Mucosa of stomach (tissue), 1 donor: ENCODE data around the gene ABO.
"Not testable (repeated sequence)": the region's sequence is repeated elsewhere in the genome, so short reads cannot be mapped to it uniquely, and the experiment has no call there.

Experiments used
- H3K27me3 ChIP-seq: one replicate; pipeline ENCODE4 v1.7.0; 2013; ENCODE audit warnings: mild to moderate bottlenecking, low read length; ENCODE audit not compliant: control insufficient read depth, insufficient read depth
- H3K36me3 ChIP-seq: one replicate; pipeline ENCODE4 v1.7.0; 2013; ENCODE audit warnings: low read length; ENCODE audit not compliant: control insufficient read depth, insufficient read depth
- H3K4me1 ChIP-seq: one replicate; pipeline ENCODE4 v1.7.0; 2013; ENCODE audit warnings: mild to moderate bottlenecking, low read length; ENCODE audit not compliant: control insufficient read depth, insufficient read depth
- H3K4me3 ChIP-seq: one replicate; pipeline ENCODE4 v1.7.0; 2013; ENCODE audit warnings: low read length
- H3K9ac ChIP-seq: one replicate; pipeline ENCODE4 v1.7.0; 2013; ENCODE audit warnings: mild to moderate bottlenecking, low read length, moderate library complexity
- H3K9me3 ChIP-seq: one replicate; pipeline ENCODE4 v1.7.0; 2013; ENCODE audit warnings: mild to moderate bottlenecking, low read length, moderate library complexity; ENCODE audit not compliant: control insufficient read depth
- donor health status: Pancreatic carcinoma.

Gene ABO

DNA sequence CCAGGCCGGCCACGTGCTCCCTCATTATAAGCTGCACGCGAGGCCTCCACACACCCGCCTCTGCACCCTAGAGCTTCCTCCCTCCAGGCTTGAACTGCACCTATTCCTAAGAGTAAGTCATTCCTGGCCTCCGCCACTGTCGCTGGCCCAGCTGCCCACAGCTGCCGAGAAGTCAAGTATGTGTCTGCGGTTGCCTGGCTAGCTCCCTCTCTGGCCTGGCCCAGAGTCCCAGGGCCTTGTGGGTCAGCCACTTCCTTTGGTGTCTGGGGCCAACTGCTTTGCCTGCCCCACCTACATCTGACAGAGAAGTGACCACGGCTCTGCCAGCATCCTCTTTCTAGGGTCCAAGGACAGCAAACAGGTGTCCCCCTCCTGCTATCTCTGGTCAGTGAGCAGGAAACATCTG, 18.3 kb downstream of the ABO start:
- Histone ChIP-seq H3K27me3 (no peaks in the 10 kb centered on the region), H3K9me3 (no peaks in the 10 kb centered on the region), H3K36me3 (no peaks in the 10 kb centered on the region), H3K4me3 (no peak overlapping the region), H3K9ac (no peak overlapping the region), H3K4me1 (peaks cover 27% of the 10 kb centered on the region)

DNA sequence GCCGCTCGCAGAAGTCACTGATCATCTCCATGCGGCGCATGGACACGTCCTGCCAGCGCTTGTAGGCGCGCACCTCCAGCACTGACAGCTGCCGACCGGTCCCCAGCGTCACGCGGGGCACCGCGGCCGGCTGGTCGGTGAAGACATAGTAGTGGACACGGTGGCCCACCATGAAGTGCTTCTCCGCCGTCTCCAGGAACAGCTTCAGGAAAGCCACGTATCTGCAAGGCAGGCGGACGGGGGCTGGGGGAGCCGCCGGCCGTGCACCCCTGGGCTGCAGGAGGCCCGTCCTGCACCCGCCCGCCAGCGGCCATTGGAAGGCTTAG, 18.9 kb downstream of the ABO start:
- no peaks in the 10 kb centered on the region for H3K9me3 ChIP-seq
- no peaks in the 10 kb centered on the region for H3K36me3 ChIP-seq
- H3K4me3 ChIP-seq = no peak overlapping the region
- no peak overlapping the region for H3K9ac ChIP-seq
- no peaks in the 10 kb centered on the region for H3K27me3 ChIP-seq
- H3K4me1 ChIP-seq = peaks cover 32% of the 10 kb centered on the region

DNA sequence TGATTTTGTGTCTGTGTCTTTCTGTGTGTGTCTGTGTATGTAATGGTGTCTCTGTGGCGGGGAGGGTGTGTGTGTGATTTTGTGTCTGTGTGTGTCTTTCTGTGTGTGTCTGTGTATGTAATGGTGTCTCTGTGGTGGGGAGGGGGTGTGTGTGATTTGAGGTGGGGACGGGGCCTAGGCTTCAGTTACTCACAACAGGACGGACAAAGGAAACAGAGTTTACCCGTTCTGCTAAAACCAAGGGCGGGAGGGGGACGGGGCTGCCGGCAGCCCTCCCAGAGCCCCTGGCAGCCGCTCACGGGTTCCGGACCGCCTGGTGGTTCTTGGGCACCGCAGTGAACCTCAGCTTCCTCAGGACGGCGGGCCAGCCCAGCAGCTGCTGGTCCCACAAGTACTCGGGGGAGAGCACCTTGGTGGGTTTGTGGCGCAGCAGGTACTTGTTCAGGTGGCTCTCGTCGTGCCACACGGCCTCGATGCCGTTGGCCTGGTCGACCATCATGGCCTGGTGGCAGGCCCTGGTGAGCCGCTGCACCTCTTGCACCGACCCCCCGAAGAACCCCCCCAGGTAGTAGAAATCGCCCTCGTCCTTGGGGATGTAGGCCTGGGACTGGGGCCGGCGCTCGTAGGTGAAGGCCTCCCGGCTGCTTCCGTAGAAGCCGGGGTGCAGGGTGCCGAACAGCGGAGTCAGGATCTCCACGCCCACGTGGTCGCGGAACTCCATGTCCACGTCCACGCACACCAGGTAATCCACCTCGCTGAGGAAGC, 19.4 kb downstream of the ABO start:
- Histone ChIP-seq H3K9ac (no peak overlapping the region), H3K4me3 (no peak overlapping the region), H3K36me3 (no peaks in the 10 kb centered on the region), H3K27me3 (no peaks in the 10 kb centered on the region), H3K9me3 (no peaks in the 10 kb centered on the region), H3K4me1 (peaks cover 38% of the 10 kb centered on the region)

DNA sequence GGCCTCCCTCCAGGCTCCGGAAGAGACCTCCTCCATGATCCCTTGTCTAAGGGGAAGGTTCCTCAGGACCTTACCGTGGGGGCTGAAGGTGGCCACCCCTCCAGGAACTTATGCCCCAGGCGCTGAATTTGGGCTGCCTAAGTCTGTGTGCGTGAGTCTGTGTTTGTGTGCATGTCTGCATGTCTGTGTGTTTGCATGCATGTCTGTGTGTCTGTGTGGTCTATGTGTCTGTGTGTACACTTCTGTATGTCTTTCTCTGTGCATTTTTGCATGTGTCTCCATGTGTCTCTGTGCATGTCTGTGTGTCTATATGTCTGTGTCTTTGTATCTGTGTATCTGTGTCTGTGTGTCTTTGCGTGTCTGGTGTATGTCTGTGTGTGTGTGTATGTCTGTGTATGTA, 20.5 kb downstream of the ABO start:
- Histone ChIP-seq H3K4me3 (no peak overlapping the region), H3K9me3 (no peaks in the 10 kb centered on the region), H3K4me1 (peaks cover 48% of the 10 kb centered on the region), H3K36me3 (no peaks in the 10 kb centered on the region), H3K9ac (no peak overlapping the region), H3K27me3 (no peaks in the 10 kb centered on the region)

DNA sequence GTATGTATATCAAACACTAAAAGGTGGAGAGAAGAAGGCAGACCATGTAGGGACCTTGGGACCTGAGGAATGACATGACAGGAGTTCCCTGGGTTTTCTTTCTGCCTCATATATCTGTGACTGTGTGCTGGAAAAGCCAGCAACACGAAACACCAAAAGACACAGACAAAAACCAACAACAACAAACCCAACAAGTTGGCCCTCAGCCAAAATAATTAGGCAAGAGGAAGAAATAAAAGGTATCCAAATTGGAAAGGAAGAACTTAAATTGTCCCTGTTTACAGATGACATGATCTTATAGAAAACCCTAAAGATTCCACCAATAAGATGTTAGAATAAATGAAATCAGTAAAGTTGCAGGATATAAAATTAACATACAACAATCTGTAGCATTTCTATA, 21.7 kb downstream of the ABO start:
- H3K4me1 ChIP-seq = peaks cover 59% of the 10 kb centered on the region
- peak overlapping the region; percentile 31 for H3K4me3 ChIP-seq
- no peaks in the 10 kb centered on the region for H3K9me3 ChIP-seq
- H3K36me3 ChIP-seq = no peaks in the 10 kb centered on the region
- peak overlapping the region; percentile 51 for H3K9ac ChIP-seq
- H3K27me3 ChIP-seq = no peaks in the 10 kb centered on the region

DNA sequence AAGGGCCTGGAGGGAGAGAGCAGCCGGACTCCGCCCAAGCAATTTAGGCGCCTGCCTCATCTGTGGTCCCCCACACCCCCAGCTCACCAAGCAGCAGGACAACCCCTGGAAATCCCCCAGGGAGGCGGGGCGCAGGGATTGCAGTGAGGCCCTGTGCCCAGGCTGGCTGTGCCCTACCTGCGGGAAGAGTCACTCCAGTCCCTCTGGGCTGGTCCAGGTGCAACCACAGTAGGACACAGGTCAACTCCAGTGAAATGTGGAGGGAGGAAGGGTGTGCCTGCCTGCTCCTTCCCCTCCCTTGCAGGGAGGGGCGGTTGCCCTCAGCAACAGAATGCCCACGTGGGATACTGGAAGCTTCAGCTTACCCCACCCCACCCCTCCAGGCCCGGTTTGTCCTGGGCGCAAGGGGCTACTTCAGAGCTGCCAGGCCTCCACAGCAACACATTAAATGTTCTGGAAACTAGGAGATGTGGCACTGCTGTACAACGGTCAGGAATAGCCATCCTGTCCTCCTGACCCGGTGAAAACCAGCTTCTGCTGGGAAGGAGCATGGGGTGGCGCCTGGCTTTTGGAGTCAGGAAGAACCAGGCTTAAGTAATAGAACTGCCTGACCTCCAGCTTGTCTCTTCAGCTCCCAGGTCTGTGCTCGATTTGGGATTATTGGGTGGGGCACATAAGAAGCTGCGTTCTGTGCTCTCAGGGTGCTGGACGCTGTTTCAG, 22.5 kb downstream of the ABO start:
- H3K4me1 ChIP-seq = peaks cover 53% of the 10 kb centered on the region
- no peaks in the 10 kb centered on the region for H3K9me3 ChIP-seq
- H3K36me3 ChIP-seq = no peaks in the 10 kb centered on the region
- peak overlapping the region; percentile 31 for H3K4me3 ChIP-seq
- no peaks in the 10 kb centered on the region for H3K27me3 ChIP-seq
- peak overlapping the region; percentile 51 for H3K9ac ChIP-seq

DNA sequence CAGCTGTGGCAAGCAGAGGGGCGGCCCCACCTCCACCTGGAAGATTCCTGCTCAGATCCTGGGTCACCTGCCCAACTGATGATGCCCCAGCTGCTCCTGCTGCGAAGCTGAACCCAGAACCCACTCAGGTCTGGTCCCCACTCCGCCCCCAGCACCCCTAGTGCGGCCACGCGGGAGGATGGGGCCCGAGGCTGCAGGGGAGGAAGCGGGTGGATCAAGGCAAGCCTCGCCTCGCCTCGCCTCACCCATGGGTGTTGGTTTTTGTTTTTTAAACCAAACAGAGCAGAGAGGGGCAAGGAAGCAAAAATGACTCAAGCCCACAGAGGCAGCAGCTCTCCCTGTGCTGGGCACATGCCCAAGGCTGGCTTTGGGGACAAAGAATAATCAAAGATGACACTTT, 23.2 kb downstream of the ABO start:
- Histone ChIP-seq H3K9me3 (no peaks in the 10 kb centered on the region), H3K36me3 (no peaks in the 10 kb centered on the region), H3K9ac (peak overlapping the region; percentile 51), H3K27me3 (no peaks in the 10 kb centered on the region), H3K4me1 (peaks cover 48% of the 10 kb centered on the region), H3K4me3 (no peak overlapping the region)

DNA sequence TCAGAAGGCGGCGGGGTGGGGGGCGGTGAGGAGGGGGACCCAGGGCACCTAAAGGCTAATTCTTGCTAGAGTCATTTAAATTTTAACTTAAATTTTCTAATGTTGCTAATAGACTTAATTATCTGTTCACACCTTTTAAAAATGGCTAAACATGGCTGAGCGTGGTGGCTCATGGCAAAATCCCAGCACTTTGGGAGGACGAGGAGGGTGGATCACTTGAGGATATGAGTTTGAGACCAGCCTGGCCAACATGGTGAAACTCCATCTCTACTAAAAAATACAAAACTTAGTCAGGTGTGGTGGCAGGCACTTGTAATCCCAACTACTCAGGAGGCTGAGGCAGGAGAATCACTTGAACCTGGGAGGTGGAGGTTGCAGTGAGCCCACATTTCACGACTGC, 23.8 kb downstream of the ABO start:
- H3K36me3 ChIP-seq, H3K27me3 ChIP-seq, H3K4me3 ChIP-seq, H3K9me3 ChIP-seq: not testable (repeated sequence)
- Histone ChIP-seq H3K9ac (peak overlapping the region; percentile 51), H3K4me1 (peaks cover 48% of the 10 kb centered on the region)

DNA sequence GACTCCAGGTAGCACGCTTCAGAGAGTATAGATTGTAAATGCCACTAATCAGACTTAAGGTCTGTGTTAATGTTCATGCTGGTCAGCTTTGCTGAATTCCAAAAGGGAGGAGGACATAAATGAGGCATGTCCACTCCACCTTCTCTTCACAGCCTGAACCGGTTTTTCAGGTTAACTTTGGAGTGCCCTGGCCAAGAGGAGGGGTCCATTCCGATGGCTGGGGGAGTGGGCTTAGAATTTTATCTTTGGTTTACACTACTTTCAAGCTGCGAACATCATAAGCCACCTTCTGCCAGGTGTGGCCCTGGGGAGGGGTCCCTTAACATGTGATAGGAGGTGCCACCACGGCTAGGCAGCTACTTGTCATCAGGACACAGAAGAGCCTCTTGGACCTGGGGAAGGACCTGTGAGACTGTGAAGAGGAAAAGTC, 24.2 kb downstream of the ABO start:
- no peaks in the 10 kb centered on the region for H3K27me3 ChIP-seq
- peaks cover 48% of the 10 kb centered on the region for H3K4me1 ChIP-seq
- no peaks in the 10 kb centered on the region for H3K9me3 ChIP-seq
- no peaks in the 10 kb centered on the region for H3K36me3 ChIP-seq
- H3K9ac ChIP-seq = no peak overlapping the region
- H3K4me3 ChIP-seq = no peak overlapping the region

DNA sequence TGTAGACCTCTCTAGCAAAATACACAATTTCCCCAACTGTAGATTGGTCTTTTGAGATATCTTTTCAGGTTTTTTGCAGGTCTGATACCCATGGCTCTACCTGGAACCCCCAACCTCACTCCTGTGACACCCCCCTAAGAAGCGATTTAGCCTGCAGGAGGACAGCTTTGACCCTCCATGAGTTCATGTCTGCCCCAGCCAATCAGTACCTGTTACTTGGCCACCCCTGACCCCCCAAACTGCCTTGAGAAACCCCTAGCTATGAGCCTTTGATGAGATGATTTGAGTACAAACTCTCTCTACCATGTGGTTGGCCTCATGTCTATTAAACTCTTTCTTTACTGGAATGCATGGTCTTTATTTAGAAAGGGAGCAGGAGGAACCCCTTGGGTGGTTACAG, 25.7 kb downstream of the ABO start:
- no peaks in the 10 kb centered on the region for H3K9me3 ChIP-seq
- peaks cover 48% of the 10 kb centered on the region for H3K4me1 ChIP-seq
- no peaks in the 10 kb centered on the region for H3K27me3 ChIP-seq
- no peak overlapping the region for H3K9ac ChIP-seq
- no peaks in the 10 kb centered on the region for H3K36me3 ChIP-seq
- H3K4me3 ChIP-seq = no peak overlapping the region

DNA sequence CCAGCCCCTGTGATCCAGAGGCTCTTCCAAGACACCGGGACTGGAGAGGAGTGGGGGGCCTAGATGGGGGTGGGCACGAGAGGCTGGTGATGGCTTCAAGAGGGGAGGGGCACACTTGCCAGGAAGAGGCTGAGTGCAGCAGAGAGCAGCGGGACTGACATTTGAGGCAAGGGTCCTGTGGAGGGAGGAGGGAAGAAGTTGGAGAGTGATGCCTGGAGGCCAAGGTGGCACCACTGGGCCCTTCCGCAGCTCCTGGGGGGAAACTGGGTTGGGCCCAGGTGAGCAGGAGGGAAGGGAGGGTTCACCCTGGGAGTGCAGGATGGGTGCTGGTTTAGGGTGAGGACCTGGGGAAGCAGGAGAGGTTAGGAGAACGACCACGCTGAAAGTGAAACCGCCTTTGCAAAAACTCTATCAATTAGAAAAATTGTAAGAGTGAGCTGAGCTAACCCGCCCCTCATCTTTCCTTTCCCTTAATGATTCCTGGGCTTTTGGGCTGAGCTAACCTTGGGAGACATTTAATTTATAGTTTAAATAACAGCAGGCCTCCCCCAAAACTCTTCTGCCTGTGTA, 26.2 kb downstream of the ABO start:
- no peak overlapping the region for H3K4me3 ChIP-seq
- H3K27me3 ChIP-seq = no peaks in the 10 kb centered on the region
- H3K36me3 ChIP-seq = no peaks in the 10 kb centered on the region
- H3K9ac ChIP-seq = no peak overlapping the region
- H3K4me1 ChIP-seq = peaks cover 48% of the 10 kb centered on the region
- H3K9me3 ChIP-seq = no peaks in the 10 kb centered on the region

DNA sequence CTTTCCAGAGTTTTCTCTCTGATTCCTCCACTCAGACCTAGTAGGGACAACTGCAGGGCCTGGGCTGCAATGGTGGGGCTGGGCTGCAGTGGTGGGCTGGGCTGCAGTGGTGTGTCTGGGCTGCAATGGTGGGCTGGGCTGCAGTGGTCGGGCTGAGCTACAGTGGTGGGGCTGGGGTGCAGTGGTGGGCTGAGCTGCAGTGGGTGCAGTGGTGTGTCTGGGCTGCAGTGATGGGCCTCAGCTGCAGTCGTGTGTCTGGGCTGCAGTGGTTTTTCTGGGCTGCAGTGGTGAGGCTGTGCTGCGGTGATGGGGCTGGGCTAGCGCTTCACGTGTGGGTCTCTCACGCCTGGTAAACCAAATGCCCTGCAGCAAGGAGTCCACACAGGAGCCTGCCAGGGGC, 27.4 kb downstream of the ABO start:
- H3K27me3 ChIP-seq = no peaks in the 10 kb centered on the region

More for the DNA sequence above, 27.4 kb downstream of the ABO start:
- Histone ChIP-seq H3K4me3 (no peak overlapping the region), H3K4me1 (peaks cover 41% of the 10 kb centered on the region), H3K9me3 (no peaks in the 10 kb centered on the region), H3K36me3 (no peaks in the 10 kb centered on the region), H3K9ac (no peak overlapping the region)
